H9 (cell line): ENCODE results near the gene MRPL17. TPM values are rescaled to one million over a fixed set of nuclear protein-coding genes. Genes with fewer than 3 reads are reported as not detected.

Experiments used
- DNase-seq: peaks from one replicate; pipeline ENCODE4 v3.0.0-alpha.2; 2017
- H2AFZ ChIP-seq: one replicate; pipeline ENCODE4 v1.6.1; 2013; ENCODE audit warnings: mild to moderate bottlenecking, low read length, control low read depth, moderate library complexity
- H2AK5ac ChIP-seq: 2 replicates; pipeline ENCODE4 v1.6.1; 2013; ENCODE audit warnings: low read length, control low read depth, mixed read lengths; ENCODE audit not compliant: insufficient read length
- H2BK120ac ChIP-seq: one replicate; pipeline ENCODE4 v1.6.1; 2013; ENCODE audit warnings: low read depth, mild to moderate bottlenecking, low read length, control low read depth, inconsistent platforms; ENCODE audit not compliant: poor library complexity, severe bottlenecking
- H2BK12ac ChIP-seq: 2 replicates; pipeline ENCODE4 v1.6.1; 2013; ENCODE audit warnings: low read length, control low read depth, mixed read lengths, low read depth; ENCODE audit not compliant: insufficient read length
- H2BK15ac ChIP-seq: 2 replicates; pipeline ENCODE4 v1.6.1; 2013; ENCODE audit warnings: low read depth, low read length, control low read depth
- H2BK20ac ChIP-seq: one replicate; pipeline ENCODE4 v1.6.1; 2013; ENCODE audit warnings: low read depth, mild to moderate bottlenecking, low read length, control low read depth, inconsistent platforms; ENCODE audit not compliant: poor library complexity, severe bottlenecking
- H2BK5ac ChIP-seq: 2 replicates; pipeline ENCODE4 v1.6.1; 2013; ENCODE audit warnings: low read length, control low read depth, mixed read lengths; ENCODE audit not compliant: insufficient read length
- H3K14ac ChIP-seq: 2 replicates; pipeline ENCODE4 v1.6.1; 2013; ENCODE audit warnings: low read length, control low read depth; ENCODE audit not compliant: insufficient read depth
- H3K18ac ChIP-seq: 2 replicates; pipeline ENCODE4 v1.6.1; 2013; ENCODE audit warnings: low read depth, mild to moderate bottlenecking, mixed read lengths, low read length, control low read depth; ENCODE audit not compliant: insufficient read length
- H3K23ac ChIP-seq: 2 replicates; pipeline ENCODE4 v1.6.1; 2013; ENCODE audit warnings: low read length, control low read depth, mixed read lengths, low read depth; ENCODE audit not compliant: insufficient read length
- H3K23me2 ChIP-seq: 2 replicates; pipeline ENCODE4 v1.6.1; 2013; ENCODE audit warnings: low read depth, mild to moderate bottlenecking, mixed read lengths, low read length, control low read depth; ENCODE audit not compliant: insufficient read length, poor library complexity, severe bottlenecking
- H3K27ac ChIP-seq: 2 replicates; pipeline ENCODE4 v1.5.1; 2013; ENCODE audit warnings: low read length, control low read depth, mixed read lengths, low read depth; ENCODE audit not compliant: insufficient read length
- H3K27me3 ChIP-seq: 2 replicates; pipeline ENCODE4 v1.6.1; 2013; ENCODE audit warnings: low read length, control low read depth, inconsistent platforms; ENCODE audit not compliant: insufficient read depth
- H3K4ac ChIP-seq: 2 replicates; pipeline ENCODE4 v1.6.1; 2013; ENCODE audit warnings: low read depth, mild to moderate bottlenecking, control low read depth, inconsistent platforms, low read length, moderate library complexity
- H3K4me1 ChIP-seq: 2 replicates; pipeline ENCODE4 v1.6.1; 2013; ENCODE audit warnings: low read length, control low read depth, inconsistent platforms; ENCODE audit not compliant: insufficient read depth
- H3K4me2 ChIP-seq: 2 replicates; pipeline ENCODE4 v1.6.1; 2013; ENCODE audit warnings: low read length, control low read depth, mixed read lengths; ENCODE audit not compliant: insufficient read length, insufficient read depth
- H3K56ac ChIP-seq: 2 replicates; pipeline ENCODE4 v1.6.1; 2013; ENCODE audit warnings: low read depth, mild to moderate bottlenecking, mixed read lengths, low read length, control low read depth; ENCODE audit not compliant: insufficient read length
- H3K79me1 ChIP-seq: 2 replicates; pipeline ENCODE4 v1.6.1; 2013; ENCODE audit warnings: low read depth, mild to moderate bottlenecking, moderate library complexity, low read length, control low read depth, inconsistent platforms; ENCODE audit not compliant: insufficient read depth, poor library complexity, severe bottlenecking
- H3K79me2 ChIP-seq: 2 replicates; pipeline ENCODE4 v1.6.1; 2013; ENCODE audit warnings: low read length, control low read depth, inconsistent platforms; ENCODE audit not compliant: insufficient read depth
- H3K9ac ChIP-seq: 2 replicates; pipeline ENCODE4 v1.6.1; 2013; ENCODE audit warnings: low read length, control low read depth, mixed read lengths; ENCODE audit not compliant: insufficient read length; ENCODE audit errors: extremely low read depth
- H3K9me3 ChIP-seq: one replicate; pipeline ENCODE4 v1.6.1; 2013; ENCODE audit warnings: low read depth, low read length, inconsistent platforms; ENCODE audit not compliant: control insufficient read depth
- H3T11ph ChIP-seq: one replicate; pipeline ENCODE4 v1.6.1; 2013; ENCODE audit warnings: mild to moderate bottlenecking, low read length, control low read depth, inconsistent platforms
- H4K20me1 ChIP-seq: one replicate; pipeline ENCODE4 v1.6.1; 2013; ENCODE audit not compliant: control insufficient read depth, insufficient read length, insufficient read depth
- H4K5ac ChIP-seq: 2 replicates; pipeline ENCODE4 v1.6.1; 2013; ENCODE audit warnings: low read depth, mild to moderate bottlenecking, mixed read lengths, low read length, control low read depth; ENCODE audit not compliant: insufficient read length
- H4K8ac ChIP-seq: replicated peaks from 2 replicates; pipeline ENCODE4 v1.6.1; 2013; ENCODE audit warnings: low read length, control low read depth, mixed read lengths, low read depth; ENCODE audit not compliant: insufficient read length
- H4K91ac ChIP-seq: 2 replicates; pipeline ENCODE4 v1.6.1; 2013; ENCODE audit warnings: low read depth, mild to moderate bottlenecking, moderate library complexity, mixed read lengths, low read length, control low read depth; ENCODE audit not compliant: insufficient read length
- H3K27ac Mint-ChIP-seq, 3 experiments: 2 replicates in 2 of 3; 3 replicates in 1 of 3; pipeline ENCODE4 v1.8.0; 2020 to 2021; ENCODE audit warnings: mixed read lengths in 3 of 3, mild to moderate bottlenecking in 1 of 3, moderate library complexity in 1 of 3
- H3K27me3 Mint-ChIP-seq: 2 replicates; pipeline ENCODE4 v1.8.0; 2021; ENCODE audit warnings: low read depth, mild to moderate bottlenecking, moderate library complexity, mixed read lengths
- H3K36me3 Mint-ChIP-seq, 3 experiments: 2 replicates in 2 of 3; 3 replicates in 1 of 3; pipeline ENCODE4 v1.8.0; 2020 to 2021; ENCODE audit warnings: low read depth in 3 of 3, mixed read lengths in 3 of 3; ENCODE audit not compliant: insufficient read depth in 1 of 3
- H3K4me1 Mint-ChIP-seq, 2 experiments: 2 replicates each; pipeline ENCODE4 v1.8.0; 2020; ENCODE audit warnings: mixed read lengths in 2 of 2
- H3K4me3 Mint-ChIP-seq, 2 experiments: 2 replicates in 1 of 2; 3 replicates in 1 of 2; pipeline ENCODE4 v1.8.0; 2020 to 2021; ENCODE audit warnings: mild to moderate bottlenecking in 2 of 2, mixed read lengths in 2 of 2, moderate library complexity in 1 of 2
- H3K9me3 Mint-ChIP-seq, 2 experiments: 2 replicates in 1 of 2; 3 replicates in 1 of 2; pipeline ENCODE4 v1.8.0; 2020; ENCODE audit warnings: mild to moderate bottlenecking in 2 of 2, mixed read lengths in 2 of 2, moderate library complexity in 1 of 2
- WGBS: extraction: QIAGEN DNeasy Blood & Tissue Kit; methylation state at CpG from one replicate; pipeline ENCODE4 v1.1.7; 2013; ENCODE audit warnings: missing lambda C conversion rate, low lambda C conversion rate, mixed read lengths; ENCODE audit not compliant: insufficient read length; ENCODE audit errors: extremely low coverage; 5-methylcytosine and 5-hydroxymethylcytosine counted together
- total RNA-seq: library from RNA; stranded (reverse); gene quantifications from 2 replicates; pipeline ENCODE4 v1.2.1, GENCODE V29; 2021
- TF ChIP-seq, protein P1 (sequence below): fragments of 200-600 bp; sonication (generic); conservative IDR thresholded peaks from 3 replicates; pipeline ENCODE4 v1.8.0; 2021; ENCODE audit warnings: antibody characterized with exemption, mild to moderate bottlenecking

MRPL17 gene
- total RNA-seq, 1 experiment from 2014 or later: 75.5 TPM

DNA sequence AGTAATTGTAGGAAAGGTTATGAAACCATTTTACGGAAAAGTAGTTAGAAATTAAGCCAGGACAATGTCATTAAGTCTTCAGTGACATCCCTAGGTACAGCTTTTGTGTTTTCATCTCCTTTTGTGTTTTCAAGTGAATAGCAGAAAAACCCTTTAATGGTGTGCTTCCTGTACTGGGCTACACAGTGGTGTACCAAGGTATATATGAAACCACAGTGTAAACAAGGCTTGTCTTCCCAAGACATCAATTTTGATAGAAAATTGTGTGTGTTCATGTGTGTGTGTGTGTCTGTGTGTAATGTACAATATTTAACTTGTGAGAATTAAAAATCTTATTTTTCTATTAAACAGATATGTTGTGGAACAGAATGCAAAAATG is 8.9 kb downstream of the MRPL17 start:
- no peak overlapping the region for H4K91ac ChIP-seq
- no peak overlapping the region for H2BK12ac ChIP-seq
- 0 out of 2 replicates have a peak, but pooled peaks cover 2% of the 10 kb centered on the region for H3K27me3 Mint-ChIP-seq
- no CpG with 5 or more reads among the region's 1 CpG for WGBS
- no peak overlapping the region for H3K4me2 ChIP-seq
- no peak overlapping the region for H2AK5ac ChIP-seq
- no peak overlapping the region for H3K23ac ChIP-seq
- no peaks in the 10 kb centered on the region for H4K20me1 ChIP-seq
- no peak overlapping the region for H3K4ac ChIP-seq
- no peak overlapping the region for H2BK20ac ChIP-seq
- H3K23me2 ChIP-seq: no peaks in the 10 kb centered on the region
- H4K5ac ChIP-seq: no peak overlapping the region
- H3K4me1 ChIP-seq: no peaks in the 10 kb centered on the region; the same call in 1 of the 2 replicates
- H3K27ac Mint-ChIP-seq: no peak overlapping the region
- H3K56ac ChIP-seq: no peak overlapping the region
- no peak overlapping the region for H3K9ac ChIP-seq
- H3T11ph ChIP-seq: no peak overlapping the region
- no peak overlapping the region for H2BK5ac ChIP-seq
- no peak overlapping the region for H2BK15ac ChIP-seq
- peaks cover 0 to under 1% (median 0%) of the 10 kb centered on the region in 3 experiments; a peak in 1 of 7 replicates for H3K36me3 Mint-ChIP-seq
- no peak overlapping the region for H3K18ac ChIP-seq
- no peak overlapping the region for H2BK120ac ChIP-seq
- H3K4me3 Mint-ChIP-seq: no peak overlapping the region
- H3K27ac ChIP-seq: no peak overlapping the region
- no peaks in the 10 kb centered on the region for H3K79me1 ChIP-seq
- no peak overlapping the region for H3K14ac ChIP-seq
- no peaks in the 10 kb centered on the region for H3K79me2 ChIP-seq
- no peak overlapping the region for H2AFZ ChIP-seq
- H3K9me3 Mint-ChIP-seq: no peaks in the 10 kb centered on the region
- no peaks in the 10 kb centered on the region for H3K27me3 ChIP-seq
- H4K8ac ChIP-seq: no peak overlapping the region
- TF ChIP-seq, protein P1, sequence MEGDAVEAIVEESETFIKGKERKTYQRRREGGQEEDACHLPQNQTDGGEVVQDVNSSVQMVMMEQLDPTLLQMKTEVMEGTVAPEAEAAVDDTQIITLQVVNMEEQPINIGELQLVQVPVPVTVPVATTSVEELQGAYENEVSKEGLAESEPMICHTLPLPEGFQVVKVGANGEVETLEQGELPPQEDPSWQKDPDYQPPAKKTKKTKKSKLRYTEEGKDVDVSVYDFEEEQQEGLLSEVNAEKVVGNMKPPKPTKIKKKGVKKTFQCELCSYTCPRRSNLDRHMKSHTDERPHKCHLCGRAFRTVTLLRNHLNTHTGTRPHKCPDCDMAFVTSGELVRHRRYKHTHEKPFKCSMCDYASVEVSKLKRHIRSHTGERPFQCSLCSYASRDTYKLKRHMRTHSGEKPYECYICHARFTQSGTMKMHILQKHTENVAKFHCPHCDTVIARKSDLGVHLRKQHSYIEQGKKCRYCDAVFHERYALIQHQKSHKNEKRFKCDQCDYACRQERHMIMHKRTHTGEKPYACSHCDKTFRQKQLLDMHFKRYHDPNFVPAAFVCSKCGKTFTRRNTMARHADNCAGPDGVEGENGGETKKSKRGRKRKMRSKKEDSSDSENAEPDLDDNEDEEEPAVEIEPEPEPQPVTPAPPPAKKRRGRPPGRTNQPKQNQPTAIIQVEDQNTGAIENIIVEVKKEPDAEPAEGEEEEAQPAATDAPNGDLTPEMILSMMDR: no peak
- DNase-seq: no peak
- H3K9me3 ChIP-seq: no peaks in the 10 kb centered on the region
- no peaks in the 10 kb centered on the region for H3K4me1 Mint-ChIP-seq
